Brain microvascular endothelial cell (primary cell): ENCODE results near the gene WEE2.
"Not testable (repeated sequence)": the region's sequence is repeated elsewhere in the genome, so short reads cannot be mapped to it uniquely, and the experiment has no call there.

Experiments
- DNase-seq: peaks from one replicate; pipeline ENCODE4 v3.0.0-alpha.2; 2020
- H3K27ac ChIP-seq: fragments of 250-450 bp; sonication (Bioruptor Pico); 2 replicates; pipeline ENCODE4 v1.5.1; 2020; ENCODE audit warnings: mild to moderate bottlenecking, moderate library complexity
- H3K27me3 ChIP-seq: fragments of 250-450 bp; sonication (Bioruptor Pico); replicated peaks from 2 replicates; pipeline ENCODE4 v1.5.1; 2020; ENCODE audit warnings: mild to moderate bottlenecking
- H3K36me3 ChIP-seq: fragments of 250-450 bp; sonication (Bioruptor Pico); replicated peaks from 2 replicates; pipeline ENCODE4 v1.5.1; 2020; ENCODE audit warnings: mild to moderate bottlenecking
- H3K4me3 ChIP-seq: 2 replicates; pipeline ENCODE4 v1.5.1; 2011; ENCODE audit warnings: low read depth, mild to moderate bottlenecking, control low read depth, low read length, moderate library complexity
- CTCF ChIP-seq: IDR thresholded peaks from 2 replicates; pipeline ENCODE4 v1.5.1; 2011; ENCODE audit warnings: low read depth, mild to moderate bottlenecking, moderate library complexity, low read length, control low read depth, inconsistent platforms; ENCODE audit errors: missing control alignments
- in situ Hi-C: cut with HindIII; loops from 2 replicates; pipeline ENCODE4 v1.10.0; 2017; ENCODE audit warnings: low sequenced_read_pairs, low pct_ligation_motif_present

Gene WEE2

GRCh38 chr7:141763797-141764196, 55.6 kb downstream of the WEE2 start, which contains the start of gene TAS2R3:
TAS2R3 (plus strand) TSS chr7:141764097; CDS start chr7:141764159, 62 bp downstream.
- no peak within 1 kb of the TSS for H3K4me3 ChIP-seq
- H3K27me3 ChIP-seq: no peaks in the 10 kb centered on the region
- no peak within 1 kb of the TSS for H3K27ac ChIP-seq
- in situ Hi-C loops: no loop called here
- no peak for TF ChIP-seq CTCF
- DNase-seq: no peak
- peaks cover 8% of the 10 kb centered on the region for H3K36me3 ChIP-seq

GRCh38 chr7:141770083-141770583, 62.0 kb downstream of the WEE2 start:
- in situ Hi-C loops, H3K4me3 ChIP-seq, DNase-seq, H3K27ac ChIP-seq, H3K36me3 ChIP-seq, H3K27me3 ChIP-seq: not testable (repeated sequence)

GRCh38 chr7:141776374-141776773, 68.2 kb downstream of the WEE2 start, which contains the start of gene TAS2R4:
TAS2R4 (plus strand) TSS chr7:141776674; CDS start chr7:141778489, 1,815 bp downstream.
- DNase-seq: no peak
- no peak for TF ChIP-seq CTCF
- Histone ChIP-seq H3K36me3 (no peaks in the 10 kb centered on the region), H3K4me3 (no peak within 1 kb of the TSS), H3K27me3 (no peaks in the 10 kb centered on the region), H3K27ac (no peak within 1 kb of the TSS)
- in situ Hi-C loops: no loop called here
